ENCODE results near the gene MAF.

DNA sequence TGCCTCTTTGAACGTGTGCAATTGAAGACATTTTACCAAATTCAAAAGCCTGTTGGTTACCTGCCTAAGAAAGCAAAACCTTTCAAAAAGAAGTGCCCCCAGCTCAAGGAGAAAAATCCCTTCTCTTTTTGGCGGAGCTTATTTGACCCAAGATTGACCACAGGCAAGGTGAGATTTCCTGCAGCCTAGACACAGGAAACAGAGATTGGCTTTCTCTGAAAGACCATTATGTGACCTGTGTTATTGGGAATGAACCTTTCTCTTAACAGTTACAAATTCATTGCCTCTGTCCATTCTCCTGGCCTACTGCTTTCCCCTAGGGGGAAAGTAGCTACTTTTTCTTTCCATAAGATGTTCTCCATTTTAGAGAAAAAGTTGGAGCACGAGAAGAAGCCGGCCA lies 42.1 kb upstream of the MAF start:
- TF ChIP-seq POLR2AphosphoS5 (IDR thresholded peaks at IDR 0.05) (no peak), CTCF (IDR thresholded peaks at IDR 0.05; ENCODE audit: poor library complexity, severe bottlenecking) (no peak), EP300 (conservative IDR thresholded peaks at IDR 0.05; ENCODE audit: poor library complexity, severe bottlenecking) (no peak)
